Adrenal gland (tissue), 5 donors: ENCODE measurements around the gene EXOC6.

ENCODE experiments used
- POLR2A ChIP-seq, 2 donors: fragments of 450-650 bp; IDR thresholded peaks; one replicate each; pipeline ENCODE4 v1.6.1; 2017; ENCODE audit warnings: antibody characterized with exemption in 2 of 2, mild to moderate bottlenecking in 2 of 2, moderate library complexity in 1 of 2
- TF ChIP-seq, protein P1 (sequence below), 6 experiments: fragments of 450-650 bp in 4 of 6; fragments of 200-600 bp in 2 of 6; sonication (generic) in 1 of 6; IDR thresholded peaks; 1 replicate in 5 of 6; 2 replicates in 1 of 6; pipeline versions ENCODE4 v1.5.1 to v1.8.0; 2016 to 2021; ENCODE audit warnings: antibody characterized with exemption in 6 of 6, mild to moderate bottlenecking in 2 of 6, moderate library complexity in 1 of 6
- donor health status: DM: no; HTN: no; CAD: no.

DNA sequence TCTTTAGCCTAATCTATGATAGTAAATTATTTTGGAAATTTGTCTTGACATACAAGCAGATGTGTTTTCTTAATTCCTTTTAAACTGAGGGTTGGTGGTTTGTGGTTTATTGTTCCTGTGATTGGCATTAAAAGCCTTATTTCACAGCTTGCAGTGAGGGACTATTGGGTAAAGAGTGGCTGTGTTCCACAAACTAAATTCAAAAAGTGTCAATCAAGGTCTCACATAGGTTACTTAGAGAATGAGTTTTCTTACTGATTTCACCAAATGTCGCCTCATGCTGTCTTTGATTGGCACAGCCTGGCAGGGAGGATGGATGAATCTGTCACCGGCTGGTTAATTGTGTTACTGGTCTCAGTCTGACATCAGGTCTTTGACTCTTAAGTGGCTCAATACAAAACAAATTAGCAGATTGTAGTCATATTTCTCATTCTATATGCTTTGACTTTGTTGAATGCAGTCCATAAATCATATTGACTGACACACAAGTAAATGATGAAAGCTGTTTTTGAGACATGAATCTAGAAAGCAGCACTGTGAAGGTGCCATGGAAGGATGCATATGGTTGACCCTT lies 145.5 kb downstream of the EXOC6 start:
- TF ChIP-seq, protein P1, sequence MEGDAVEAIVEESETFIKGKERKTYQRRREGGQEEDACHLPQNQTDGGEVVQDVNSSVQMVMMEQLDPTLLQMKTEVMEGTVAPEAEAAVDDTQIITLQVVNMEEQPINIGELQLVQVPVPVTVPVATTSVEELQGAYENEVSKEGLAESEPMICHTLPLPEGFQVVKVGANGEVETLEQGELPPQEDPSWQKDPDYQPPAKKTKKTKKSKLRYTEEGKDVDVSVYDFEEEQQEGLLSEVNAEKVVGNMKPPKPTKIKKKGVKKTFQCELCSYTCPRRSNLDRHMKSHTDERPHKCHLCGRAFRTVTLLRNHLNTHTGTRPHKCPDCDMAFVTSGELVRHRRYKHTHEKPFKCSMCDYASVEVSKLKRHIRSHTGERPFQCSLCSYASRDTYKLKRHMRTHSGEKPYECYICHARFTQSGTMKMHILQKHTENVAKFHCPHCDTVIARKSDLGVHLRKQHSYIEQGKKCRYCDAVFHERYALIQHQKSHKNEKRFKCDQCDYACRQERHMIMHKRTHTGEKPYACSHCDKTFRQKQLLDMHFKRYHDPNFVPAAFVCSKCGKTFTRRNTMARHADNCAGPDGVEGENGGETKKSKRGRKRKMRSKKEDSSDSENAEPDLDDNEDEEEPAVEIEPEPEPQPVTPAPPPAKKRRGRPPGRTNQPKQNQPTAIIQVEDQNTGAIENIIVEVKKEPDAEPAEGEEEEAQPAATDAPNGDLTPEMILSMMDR (IDR thresholded peaks at IDR 0.05): no peak
- no peak for TF ChIP-seq POLR2A (IDR thresholded peaks at IDR 0.05)
